Fibroblast of upper back skin (primary cell): Measurements from ENCODE around the gene PIGL.
"Not testable (repeated sequence)": the region's sequence is repeated elsewhere in the genome, so short reads cannot be mapped to it uniquely, and the experiment has no call there.

Source experiments
- DNase-seq: peaks from one replicate; pipeline ENCODE4 v3.0.0-alpha.2; 2013

Gene PIGL

DNA sequence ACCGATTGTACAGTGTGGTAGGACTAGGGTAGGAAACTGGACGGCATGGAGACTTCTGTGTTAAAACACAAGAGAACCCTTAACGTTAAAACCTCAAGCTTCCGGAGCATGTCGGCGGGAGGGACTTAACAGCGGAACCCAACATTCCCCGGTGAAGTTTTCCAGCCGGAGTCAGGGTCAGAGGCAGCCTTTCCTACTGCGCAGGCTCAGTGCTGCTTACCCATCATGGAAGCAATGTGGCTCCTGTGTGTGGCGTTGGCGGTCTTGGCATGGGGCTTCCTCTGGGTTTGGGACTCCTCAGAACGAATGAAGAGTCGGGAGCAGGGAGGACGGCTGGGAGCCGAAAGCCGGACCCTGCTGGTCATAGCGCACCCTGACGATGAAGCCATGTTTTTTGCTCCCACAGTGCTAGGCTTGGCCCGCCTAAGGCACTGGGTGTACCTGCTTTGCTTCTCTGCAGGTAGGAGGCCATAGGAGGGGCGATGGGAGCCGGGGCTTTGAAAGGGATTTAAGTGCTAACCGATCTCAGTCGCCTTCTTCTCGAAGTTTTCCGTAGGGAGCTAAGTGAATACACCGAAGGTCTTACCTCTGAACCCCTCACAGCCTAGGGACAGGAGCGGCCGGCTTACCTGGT lies at the start of gene PIGL:
Gene PIGL, plus strand, starts transcription at position 209 of the 634 bp plus-strand sequence. Its CDS starts 17 bp downstream, at position 226.
- peak; percentile 95 for DNase-seq

DNA sequence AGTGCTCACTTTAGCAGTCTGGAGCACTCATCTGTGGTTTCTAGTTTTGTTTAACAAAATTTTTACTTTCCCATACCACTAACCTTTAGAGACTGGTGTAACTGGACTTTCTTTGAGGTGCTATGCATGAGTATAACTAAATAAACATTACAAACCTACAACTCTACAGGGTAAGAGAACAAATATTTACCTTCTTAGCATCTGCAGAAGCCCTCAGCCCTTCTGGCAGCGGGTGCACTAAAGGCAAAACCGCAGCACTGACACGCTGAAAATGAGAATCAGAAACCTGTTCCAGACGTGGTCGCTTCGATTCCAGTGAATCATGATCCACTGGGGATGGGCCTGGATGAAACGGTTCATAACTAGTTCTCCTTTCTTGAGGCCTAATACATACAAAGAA lies 45.4 kb upstream of the PIGL start:
- peak; percentile 64 for DNase-seq

DNA sequence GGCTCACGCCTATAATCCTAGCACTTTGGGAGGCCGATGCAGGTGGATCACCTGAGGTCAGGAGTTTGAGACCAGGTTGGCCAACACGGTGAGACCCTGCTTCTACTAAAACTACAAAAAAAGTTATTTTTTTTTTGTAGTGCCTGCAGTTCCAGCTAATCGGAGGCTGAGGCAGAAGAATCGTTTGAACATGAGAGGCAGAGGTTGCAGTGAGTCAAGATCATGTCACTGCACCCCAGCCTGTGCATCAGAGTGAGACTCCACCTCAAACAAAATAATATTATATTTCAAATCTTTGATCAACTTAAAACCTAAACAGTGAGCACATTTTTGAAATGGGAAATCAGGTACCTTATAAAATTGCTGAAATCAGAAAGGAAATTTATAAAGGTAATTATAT lies 38.2 kb upstream of the PIGL start:
- DNase-seq, result no peak

DNA sequence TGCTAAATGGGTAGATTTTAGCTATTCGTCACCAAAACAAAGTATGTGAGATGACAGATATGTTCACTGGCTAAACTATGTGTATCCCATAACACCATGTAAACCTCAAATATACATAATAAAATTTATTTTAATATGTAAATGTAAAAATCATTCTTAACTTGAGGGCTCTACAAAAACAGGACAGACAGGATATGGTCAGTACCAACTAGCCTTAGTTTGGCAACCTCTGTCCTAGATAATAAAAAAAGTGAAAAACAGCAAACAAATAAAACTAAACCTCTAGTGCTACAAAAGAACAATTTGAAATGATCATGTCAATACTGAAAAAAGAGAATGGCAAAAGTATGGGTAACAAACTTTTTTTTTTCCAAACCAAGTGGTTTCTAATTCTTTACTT lies 35.4 kb upstream of the PIGL start:
- no peak for DNase-seq

DNA sequence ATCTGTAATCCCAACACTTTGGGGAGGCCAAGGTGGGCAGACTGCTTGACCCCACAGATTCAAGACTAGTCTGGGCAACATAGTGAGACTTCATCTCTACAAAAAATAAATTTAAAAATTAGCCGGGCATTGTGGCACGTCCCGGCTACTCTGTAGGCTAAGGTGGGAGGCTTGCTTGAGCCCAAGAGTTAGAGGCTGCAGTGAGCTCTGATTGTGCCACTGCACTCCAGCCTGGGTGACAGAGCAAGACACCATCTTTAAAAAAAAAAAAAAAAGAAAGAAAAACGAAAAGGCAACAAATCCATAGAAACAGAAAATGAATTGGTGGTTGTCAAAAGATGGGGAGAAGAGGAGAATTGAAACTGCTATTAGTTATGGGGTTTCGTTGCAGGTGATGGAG lies 29.4 kb upstream of the PIGL start:
- DNase-seq, result no peak

DNA sequence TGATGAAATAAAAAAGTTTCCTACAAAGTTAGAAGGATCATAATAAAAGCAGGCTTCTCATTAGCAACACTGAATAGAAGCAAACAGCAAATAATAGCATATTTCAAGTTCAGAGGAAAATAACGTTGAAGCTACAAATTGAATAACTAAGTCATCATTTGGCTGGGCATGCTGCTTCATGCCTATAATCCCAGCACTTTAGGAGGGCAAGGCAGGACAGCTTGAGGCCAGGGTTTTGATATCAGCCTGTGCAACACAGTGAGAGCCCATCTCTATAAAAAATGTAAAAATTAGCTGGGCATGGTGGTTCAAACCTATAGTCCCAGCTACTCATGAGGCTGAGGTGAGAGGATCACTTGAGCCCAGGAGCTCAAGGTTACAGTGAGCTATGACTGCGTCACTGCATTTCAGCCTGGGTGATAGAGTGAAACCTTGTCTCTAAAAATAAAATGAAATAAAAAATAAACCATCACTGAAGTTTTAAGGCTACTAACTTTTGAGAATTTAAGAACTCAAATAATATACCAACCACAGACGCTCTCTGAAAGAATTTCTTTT lies 27.1 kb upstream of the PIGL start:
- DNase-seq, result no peak

DNA sequence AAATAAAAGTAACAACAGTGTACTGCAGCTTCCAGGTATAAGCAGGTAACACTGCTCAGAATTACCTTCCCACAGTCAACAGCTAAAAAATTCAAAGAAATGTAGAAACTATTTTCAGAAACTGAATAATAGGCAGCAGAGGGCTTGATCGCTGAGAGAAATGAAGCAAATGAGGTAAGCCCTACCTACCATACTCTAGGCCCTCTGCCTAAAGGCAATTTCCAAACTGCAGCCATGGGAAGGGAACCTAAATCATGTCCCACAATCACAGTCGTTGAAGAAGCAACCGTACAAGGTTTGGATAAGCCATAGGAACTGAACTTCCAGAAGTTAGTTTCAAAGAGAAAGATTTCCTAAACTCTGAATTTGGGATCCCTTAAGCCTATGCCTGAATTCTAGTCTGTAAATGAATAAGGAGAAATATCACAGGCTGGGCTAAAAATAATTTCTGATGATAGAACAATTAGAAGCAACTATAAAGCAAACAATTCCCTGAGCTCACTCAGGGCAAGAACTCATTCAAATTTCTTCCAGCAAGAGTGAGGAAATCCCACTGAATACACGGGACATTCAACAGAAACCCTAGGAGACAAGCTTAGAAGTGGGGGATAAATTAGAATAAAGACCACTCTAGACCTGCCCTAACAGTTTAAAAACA lies 26.2 kb upstream of the PIGL start:
- DNase-seq, result no peak

DNA sequence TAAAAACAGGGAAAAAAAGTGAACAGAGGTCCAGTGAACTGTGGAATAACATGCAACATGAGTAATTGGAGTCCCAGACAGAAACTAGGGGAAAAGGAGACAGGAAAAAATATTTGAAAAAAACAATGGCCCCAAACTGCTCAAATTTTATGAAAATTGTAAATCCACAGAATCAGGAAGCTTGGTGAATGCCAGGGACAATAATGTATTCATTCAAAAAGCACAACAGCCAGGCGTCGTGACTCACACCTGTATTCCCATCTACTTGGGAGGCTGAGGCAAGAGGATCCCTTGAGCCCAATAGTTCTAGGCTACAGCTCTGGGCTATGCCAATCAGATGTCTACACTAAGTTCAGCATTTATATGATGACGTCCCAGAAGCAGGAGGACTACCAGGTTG lies 25.4 kb upstream of the PIGL start:
- no peak for DNase-seq

DNA sequence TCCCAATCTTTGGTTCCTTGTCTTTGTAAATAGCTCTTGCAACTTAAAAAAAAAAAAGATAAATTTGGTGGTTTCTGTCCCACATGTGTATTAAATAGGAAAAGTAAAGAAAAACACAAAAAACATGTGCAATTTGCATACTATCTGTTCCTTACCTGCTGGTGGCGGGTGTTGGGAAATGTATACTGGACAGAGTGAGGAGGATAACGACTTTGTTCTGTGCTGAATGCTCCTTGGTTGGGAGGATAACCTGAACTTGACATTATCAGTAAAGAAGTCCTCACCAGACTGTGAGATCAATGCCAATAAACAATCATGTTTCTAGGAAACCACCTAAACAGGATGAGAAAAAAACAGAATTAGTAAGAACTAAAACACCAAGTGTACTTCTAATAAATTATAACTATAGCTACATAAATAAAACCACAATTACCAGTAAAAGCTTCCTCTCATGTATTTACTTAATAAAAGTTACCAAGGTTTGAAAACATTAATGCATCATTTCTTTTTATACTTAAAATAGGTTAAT lies 22.6 kb upstream of the PIGL start:
- DNase-seq, result not testable (repeated sequence)

DNA sequence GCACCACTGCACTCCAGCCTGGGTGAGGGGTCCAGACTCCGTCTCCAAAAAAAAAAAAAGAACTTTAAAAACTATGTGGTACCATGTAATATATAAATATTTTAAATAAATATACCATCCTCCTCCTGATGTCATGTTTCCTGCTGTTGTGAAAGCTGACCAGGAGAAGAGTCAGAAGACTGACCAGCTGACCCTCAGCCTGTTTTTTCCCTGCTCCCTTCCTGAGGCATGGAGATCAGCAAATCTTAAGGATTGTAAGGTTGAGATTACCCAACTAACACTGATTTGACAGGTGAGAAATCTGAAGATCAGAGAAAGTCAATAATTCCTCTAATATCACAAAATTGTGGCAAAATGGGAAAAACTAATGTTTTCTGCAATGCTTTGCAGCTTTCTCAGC lies 19.7 kb upstream of the PIGL start:
- DNase-seq, result no peak

DNA sequence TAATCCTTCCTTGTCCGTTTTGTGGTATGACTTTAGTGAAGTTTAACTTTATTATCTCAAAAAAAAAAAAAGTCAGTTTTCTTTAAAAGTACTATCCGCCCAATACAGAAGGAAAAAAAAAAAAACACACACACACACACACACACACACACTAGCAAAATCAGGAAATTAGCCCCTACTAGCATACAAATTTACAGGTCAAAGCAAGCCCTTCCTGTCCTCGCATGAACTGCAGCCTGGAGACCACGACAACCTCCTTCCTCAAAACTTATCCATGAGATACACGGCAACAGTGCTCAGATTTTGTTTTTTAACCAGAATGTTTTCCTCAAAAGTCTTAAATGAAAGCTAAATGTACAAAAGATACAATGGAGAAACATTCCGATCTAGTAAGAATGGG lies 17.9 kb upstream of the PIGL start:
- DNase-seq, result no peak

DNA sequence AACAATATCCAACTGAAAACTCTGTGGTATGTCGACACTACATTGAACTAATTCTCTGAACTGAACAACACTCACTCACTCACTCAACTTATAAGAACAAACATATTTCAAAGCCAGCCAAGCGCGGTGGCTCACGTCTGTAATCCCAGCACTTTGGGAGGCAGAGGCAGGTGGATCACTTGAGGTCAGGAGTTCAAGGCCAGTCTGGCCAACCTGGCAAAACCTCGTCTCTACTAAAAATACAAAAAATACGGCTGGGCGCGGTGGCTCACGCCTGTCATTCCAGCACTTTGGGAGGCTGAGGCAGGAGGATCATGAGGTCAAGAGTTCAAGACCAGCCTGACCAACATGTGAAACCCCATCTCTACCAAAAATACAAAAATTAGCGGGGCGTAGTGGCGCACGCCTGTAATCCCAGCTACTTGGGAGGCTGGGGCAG lies 15.3 kb upstream of the PIGL start:
- DNase-seq, result not testable (repeated sequence)

DNA sequence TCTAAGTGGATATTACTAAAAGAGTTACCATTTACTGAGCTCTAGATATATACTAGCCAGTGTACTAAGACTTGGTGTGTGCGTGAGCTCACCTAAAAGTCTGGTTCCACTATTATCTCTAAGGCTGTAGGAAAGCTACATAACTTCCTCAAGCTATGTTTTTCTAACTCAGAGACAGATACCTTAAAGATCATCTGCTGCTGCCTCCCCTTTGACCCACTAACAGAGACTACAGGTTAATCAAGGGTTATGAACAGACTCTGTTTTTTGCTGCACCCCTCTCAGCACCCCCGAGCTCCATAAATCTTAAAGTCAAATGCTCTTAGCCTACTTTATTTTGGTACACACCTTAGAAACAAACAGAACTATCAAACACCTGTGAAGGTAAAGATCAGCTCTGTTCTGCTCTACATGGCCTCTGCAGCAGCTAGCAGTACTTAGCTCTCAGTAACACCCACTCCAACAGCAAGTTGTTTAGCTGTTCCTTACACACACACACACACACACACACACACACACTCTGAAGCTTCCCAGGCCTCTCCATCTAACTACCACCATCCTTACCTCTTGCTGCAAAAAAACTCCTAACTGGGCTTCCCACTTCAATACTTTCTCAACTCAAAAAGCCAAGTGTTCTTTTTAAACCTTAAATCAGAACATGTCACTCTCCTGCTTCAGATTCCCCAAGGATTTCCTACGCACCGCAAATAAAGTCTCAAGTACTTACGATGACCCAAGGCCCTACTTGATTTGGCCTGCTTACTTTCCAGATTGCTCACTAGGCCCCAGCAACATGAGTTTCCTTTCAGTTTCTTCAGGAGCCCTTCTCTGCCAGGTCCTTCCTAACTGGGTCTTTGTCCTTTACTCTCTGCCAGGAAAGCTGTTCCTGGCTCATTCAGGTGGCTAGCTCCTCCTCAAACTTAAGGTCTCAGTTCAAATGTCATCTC lies 14.2 kb upstream of the PIGL start:
- not testable (repeated sequence) for DNase-seq

DNA sequence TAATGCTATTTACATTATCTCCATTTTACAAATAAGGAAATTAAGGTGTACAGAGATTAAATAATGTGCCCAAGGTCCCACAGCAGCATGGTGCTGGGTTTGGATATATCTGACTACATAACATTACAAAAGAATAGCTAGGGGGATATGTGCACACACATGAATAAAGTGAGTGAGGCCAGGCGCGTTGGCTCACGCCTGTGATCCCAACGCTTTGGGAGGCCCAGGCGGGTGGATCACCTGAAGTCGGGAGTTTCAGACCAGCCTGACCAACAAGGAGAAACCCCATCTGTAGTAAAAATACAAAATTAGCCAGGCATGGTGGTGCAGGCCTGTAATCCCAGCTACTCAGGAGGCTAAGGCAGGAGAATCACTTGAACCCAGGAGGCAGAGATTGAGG lies 12.2 kb upstream of the PIGL start:
- DNase-seq, result not testable (repeated sequence)

DNA sequence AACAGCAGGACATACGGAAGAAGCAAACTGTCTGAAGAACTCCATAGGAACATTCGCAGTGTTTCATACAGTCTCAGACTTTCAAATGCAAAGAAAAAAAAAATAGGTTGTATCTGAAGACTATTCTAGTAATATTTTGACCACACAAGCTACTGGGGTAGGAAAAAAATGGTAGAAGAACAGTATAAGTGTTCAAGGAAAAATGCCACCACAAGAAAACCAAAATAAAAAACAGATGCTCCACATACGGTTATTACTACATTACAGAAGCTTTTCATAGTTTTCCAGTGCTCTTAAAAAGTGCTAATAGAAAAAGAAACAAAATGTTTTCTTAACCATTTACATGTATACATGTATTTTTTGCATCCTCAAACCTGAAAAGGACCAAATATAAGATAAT lies 5.4 kb upstream of the PIGL start:
- peak; percentile 51 for DNase-seq

DNA sequence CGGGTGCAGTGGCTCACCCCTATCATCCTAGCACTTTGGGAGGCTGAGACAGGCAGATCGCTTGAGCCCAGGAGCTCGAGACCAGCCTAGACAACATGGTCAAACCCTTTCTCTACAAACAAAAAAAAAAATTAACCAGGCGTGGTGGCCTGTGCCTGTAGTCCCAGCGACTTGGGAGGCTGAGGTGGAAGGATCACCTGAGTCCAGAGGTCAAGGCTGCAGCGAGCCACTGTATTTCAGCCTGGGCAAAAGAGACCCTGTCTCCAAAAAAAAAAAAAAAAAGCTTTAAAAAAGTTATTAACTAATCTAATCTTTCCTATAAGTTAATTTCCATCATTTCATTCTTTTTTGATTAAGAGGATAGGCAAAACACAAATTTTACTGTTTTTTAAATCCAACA lies 4.2 kb upstream of the PIGL start:
- DNase-seq, result no peak

DNA sequence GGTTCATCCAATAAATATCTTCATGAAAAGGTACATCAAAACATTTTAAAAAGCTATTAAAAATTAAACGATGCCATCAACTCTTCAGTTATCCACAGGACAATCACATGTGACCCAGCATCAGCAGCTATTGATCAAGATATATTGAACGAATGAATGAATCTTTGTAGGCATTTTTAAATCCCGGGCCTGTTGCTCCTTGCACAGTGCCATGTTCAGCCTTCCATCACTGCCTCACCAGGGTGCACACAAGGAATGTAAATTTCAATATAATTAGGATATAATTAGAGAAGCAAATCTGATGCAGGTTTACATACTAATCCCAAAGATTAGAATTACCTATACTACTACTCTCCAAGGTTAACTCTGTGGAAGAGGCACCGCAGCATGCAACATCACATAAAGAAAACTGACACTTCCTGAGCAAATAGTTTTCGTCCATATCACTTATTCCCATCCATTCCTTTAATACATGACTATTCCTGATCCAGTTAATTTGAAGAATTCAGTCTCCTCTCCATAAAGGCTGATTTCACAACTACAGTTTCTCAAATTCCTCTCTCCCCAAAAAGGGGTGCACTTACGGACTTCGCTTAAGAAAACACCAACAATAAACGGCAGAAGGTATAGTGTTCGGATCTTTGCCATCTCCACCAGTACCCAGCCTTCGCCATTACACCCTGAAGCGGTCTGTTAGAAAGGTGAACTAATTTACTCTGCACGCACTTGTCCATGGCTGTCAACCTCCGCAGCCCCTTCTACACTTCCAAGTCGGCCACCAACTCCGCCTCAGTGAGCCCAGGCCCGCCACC lies 2.6 kb upstream of the PIGL start:
- DNase-seq, result no peak

DNA sequence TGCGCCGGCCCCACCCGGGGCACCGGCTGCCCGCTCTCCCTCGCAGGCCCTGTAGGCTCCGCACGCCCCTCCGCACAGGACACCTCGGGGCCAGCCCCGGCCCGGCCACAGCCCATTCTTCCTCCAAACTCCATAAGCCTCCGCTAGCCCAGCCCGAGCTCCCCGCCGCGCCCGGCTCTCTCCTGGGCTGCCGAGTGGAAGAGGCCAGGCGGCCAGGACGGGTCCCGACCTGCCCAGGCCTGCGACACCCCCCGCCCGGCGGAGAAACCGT lies 2.1 kb upstream of the PIGL start:
- DNase-seq, result no peak

DNA sequence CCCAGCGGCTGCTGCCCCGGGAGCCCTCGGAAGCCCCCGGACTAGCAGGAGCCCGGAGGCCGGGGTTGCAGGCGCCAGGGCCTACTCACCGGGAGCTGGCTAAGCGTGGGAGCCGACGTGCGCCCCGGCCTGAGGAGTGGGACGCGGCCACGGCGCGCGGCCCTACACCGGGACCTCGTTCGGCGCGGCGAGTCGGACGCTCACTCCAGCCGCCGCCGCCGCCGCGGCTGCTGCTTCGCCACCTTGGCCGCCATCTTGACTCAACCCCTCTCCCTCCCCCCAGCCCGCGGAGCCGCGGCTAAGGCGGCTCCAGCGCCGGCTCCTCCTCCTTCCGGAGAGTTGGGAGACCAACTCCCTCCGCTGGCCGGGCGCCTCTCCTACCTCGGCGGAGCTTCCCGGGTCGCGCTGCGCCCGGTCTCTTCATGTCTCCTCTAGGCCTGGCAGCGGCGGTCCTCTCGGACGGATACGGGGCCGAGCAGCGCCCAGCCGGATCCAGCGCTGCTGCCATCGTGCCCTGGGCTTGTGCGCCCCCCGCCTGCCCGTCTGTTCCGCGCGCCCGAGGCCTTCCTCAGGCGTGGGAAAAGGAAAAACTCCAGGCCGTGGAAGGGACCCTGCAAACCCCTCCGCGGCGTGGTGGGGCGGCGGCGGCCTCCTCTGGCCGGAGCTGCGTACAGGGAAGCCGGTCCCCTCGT lies 1.6 kb upstream of the PIGL start, which contains the start of gene NCOR1:
Gene NCOR1, minus strand, starts transcription at position 262 of the 692 bp plus-strand sequence. CDS start 20,965 bp downstream, outside the sequence.
- peak; percentile 94 for DNase-seq

DNA sequence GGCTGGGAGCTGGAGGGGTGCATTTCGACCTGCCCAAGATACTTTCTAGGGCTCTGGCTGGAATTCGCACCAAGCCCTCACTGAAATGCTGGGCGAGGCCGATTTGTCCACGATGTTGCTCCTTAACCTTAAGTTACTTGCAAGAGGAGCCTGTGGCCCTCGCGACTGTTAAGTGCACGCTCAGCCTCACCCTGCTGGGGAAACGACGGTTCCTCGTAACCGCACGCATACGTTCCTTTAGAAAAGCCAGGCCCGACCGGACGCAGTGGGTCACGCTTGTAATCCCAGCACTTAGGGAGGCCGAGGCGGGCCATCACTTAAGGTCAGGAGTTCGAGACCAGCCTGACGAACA lies 1.1 kb upstream of the PIGL start:
- DNase-seq, result no peak

DNA sequence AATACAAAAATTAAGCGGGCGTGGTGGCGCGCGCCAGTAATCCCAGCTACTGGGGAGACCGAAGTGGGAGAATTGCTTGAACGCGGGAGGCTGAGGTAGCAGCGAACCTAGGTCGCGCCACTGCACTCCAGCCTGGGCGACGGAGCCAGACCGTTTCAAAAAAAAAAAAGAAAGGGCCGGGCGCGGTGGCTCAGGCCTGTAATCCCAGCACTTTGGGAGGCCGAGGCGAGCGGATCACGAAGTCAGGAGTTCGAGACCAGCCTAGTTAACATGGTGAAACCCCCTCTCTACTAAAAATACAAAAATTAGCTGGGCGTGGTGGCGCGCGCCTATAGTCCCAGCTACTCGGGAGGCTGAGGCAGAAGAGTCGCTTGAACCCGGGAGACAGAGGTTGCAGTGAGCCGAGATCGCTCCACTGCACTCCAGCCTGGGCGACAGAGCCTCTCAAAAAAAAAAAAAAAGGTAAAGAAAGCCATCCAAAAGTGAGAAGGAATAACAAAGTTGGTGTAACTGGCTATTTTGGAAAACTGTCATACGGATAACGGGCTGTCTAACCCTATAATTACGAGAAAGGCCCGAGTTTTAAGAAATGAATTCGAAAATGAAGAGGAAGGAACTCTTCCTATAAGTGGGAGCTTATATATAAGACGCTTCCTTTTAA lies 539 bp upstream of the PIGL start:
- not testable (repeated sequence) for DNase-seq
